ACC112 (cell line): ENCODE data around the gene KLHL29.

Experiments
- H2AFZ ChIP-seq: fragments of 200-600 bp; sonication (generic); one replicate; pipeline ENCODE4 v1.6.0; 2017; ENCODE audit warnings: antibody characterized with exemption, low read length; ENCODE audit not compliant: unreplicated experiment
- H3K27ac ChIP-seq: fragments of 200-600 bp; sonication (generic); 2 replicates; pipeline ENCODE4 v1.5.1; 2014; ENCODE audit warnings: low read depth, mild to moderate bottlenecking, antibody characterized with exemption, low read length, moderate library complexity
- H3K27me3 ChIP-seq: fragments of 200-600 bp; sonication (generic); 2 replicates; pipeline ENCODE4 v1.6.1; 2014; ENCODE audit warnings: mild to moderate bottlenecking, antibody characterized with exemption, low read length, moderate library complexity, mixed read lengths; ENCODE audit not compliant: insufficient read depth
- H3K36me3 ChIP-seq: fragments of 200-600 bp; sonication (generic); 2 replicates; pipeline ENCODE4 v1.6.1; 2016; ENCODE audit warnings: mild to moderate bottlenecking, antibody characterized with exemption, low read length, moderate library complexity, mixed read lengths; ENCODE audit not compliant: insufficient read depth
- H3K4me1 ChIP-seq: fragments of 200-600 bp; sonication (generic); one replicate; pipeline ENCODE4 v1.6.1; 2016; ENCODE audit warnings: low read length, mixed read lengths; ENCODE audit not compliant: insufficient read depth, unreplicated experiment, control insufficient read depth
- H3K4me3 ChIP-seq: fragments of 200-600 bp; sonication (generic); 2 replicates; pipeline ENCODE4 v1.5.1; 2014; ENCODE audit warnings: mild to moderate bottlenecking, low read depth, low read length
- H3K79me2 ChIP-seq: fragments of 200-600 bp; sonication (generic); one replicate; pipeline ENCODE4 v1.6.0; 2016; ENCODE audit warnings: low read length; ENCODE audit not compliant: control insufficient read depth, unreplicated experiment, insufficient read depth

KLHL29 gene

GRCh38 chr2:23689891-23690290 lies 304.9 kb downstream of the KLHL29 start:
- H2AFZ ChIP-seq: no peak overlapping the region
- H3K36me3 ChIP-seq: no peaks in the 10 kb centered on the region
- no peak overlapping the region for H3K27ac ChIP-seq
- H3K4me1 ChIP-seq: no peaks in the 10 kb centered on the region
- H3K4me3 ChIP-seq: no peak overlapping the region
- no peaks in the 10 kb centered on the region for H3K27me3 ChIP-seq
- no peaks in the 10 kb centered on the region for H3K79me2 ChIP-seq

GRCh38 chr2:23690421-23691105 lies 305.6 kb downstream of the KLHL29 start:
- Histone ChIP-seq H3K4me3 (no peak overlapping the region), H3K27me3 (no peaks in the 10 kb centered on the region), H2AFZ (no peak overlapping the region), H3K36me3 (no peaks in the 10 kb centered on the region), H3K27ac (no peak overlapping the region), H3K4me1 (no peaks in the 10 kb centered on the region), H3K79me2 (no peaks in the 10 kb centered on the region)

GRCh38 chr2:23691106-23691470 lies 306.1 kb downstream of the KLHL29 start:
- H3K36me3 ChIP-seq: no peaks in the 10 kb centered on the region
- no peak overlapping the region for H3K4me3 ChIP-seq
- H3K79me2 ChIP-seq: no peaks in the 10 kb centered on the region
- no peaks in the 10 kb centered on the region for H3K27me3 ChIP-seq
- no peak overlapping the region for H2AFZ ChIP-seq
- no peaks in the 10 kb centered on the region for H3K4me1 ChIP-seq
- H3K27ac ChIP-seq: no peak overlapping the region

- H3K4me1 ChIP-seq: no peaks in the 10 kb centered on the region
- no peak overlapping the region for H3K4me3 ChIP-seq
- no peak overlapping the region for H2AFZ ChIP-seq
- no peaks in the 10 kb centered on the region for H3K79me2 ChIP-seq
- H3K27ac ChIP-seq: no peak overlapping the region
- no peaks in the 10 kb centered on the region for H3K27me3 ChIP-seq
- H3K36me3 ChIP-seq: no peaks in the 10 kb centered on the region
Observed at GRCh38 chr2:23691565-23691964, 306.6 kb downstream of the KLHL29 start.

GRCh38 chr2:23692263-23692662 lies 307.3 kb downstream of the KLHL29 start:
- Histone ChIP-seq H3K4me1 (no peaks in the 10 kb centered on the region), H3K79me2 (no peaks in the 10 kb centered on the region), H2AFZ (no peak overlapping the region), H3K4me3 (no peak overlapping the region), H3K27me3 (no peaks in the 10 kb centered on the region), H3K27ac (no peak overlapping the region), H3K36me3 (no peaks in the 10 kb centered on the region)

- H3K27me3 ChIP-seq: no peaks in the 10 kb centered on the region
- no peaks in the 10 kb centered on the region for H3K36me3 ChIP-seq
- no peaks in the 10 kb centered on the region for H3K79me2 ChIP-seq
- no peak overlapping the region for H2AFZ ChIP-seq
- no peak overlapping the region for H3K27ac ChIP-seq
- no peaks in the 10 kb centered on the region for H3K4me1 ChIP-seq
- H3K4me3 ChIP-seq: no peak overlapping the region
Observed at GRCh38 chr2:23692851-23693605, 308.0 kb downstream of the KLHL29 start.

GRCh38 chr2:23693606-23693951 lies 308.6 kb downstream of the KLHL29 start:
- Histone ChIP-seq H3K36me3 (no peaks in the 10 kb centered on the region), H3K4me3 (no peak overlapping the region), H3K27ac (no peak overlapping the region), H3K4me1 (no peaks in the 10 kb centered on the region), H3K79me2 (no peaks in the 10 kb centered on the region), H2AFZ (no peak overlapping the region), H3K27me3 (no peaks in the 10 kb centered on the region)

- Histone ChIP-seq H3K27me3 (no peaks in the 10 kb centered on the region), H3K79me2 (no peaks in the 10 kb centered on the region), H3K36me3 (no peaks in the 10 kb centered on the region), H3K4me3 (no peak overlapping the region), H3K4me1 (no peaks in the 10 kb centered on the region), H3K27ac (no peak overlapping the region), H2AFZ (no peak overlapping the region)
Observed at GRCh38 chr2:23694058-23695045, 309.4 kb downstream of the KLHL29 start.

- no peak overlapping the region for H3K4me3 ChIP-seq
- no peaks in the 10 kb centered on the region for H3K79me2 ChIP-seq
- peaks cover under 1% of the 10 kb centered on the region; the same call in 1 of the 2 replicates for H3K36me3 ChIP-seq
- H3K27me3 ChIP-seq: no peaks in the 10 kb centered on the region
- no peaks in the 10 kb centered on the region for H3K4me1 ChIP-seq
- no peak overlapping the region for H3K27ac ChIP-seq
- H2AFZ ChIP-seq: no peak overlapping the region
Observed at GRCh38 chr2:23695214-23695889, 310.4 kb downstream of the KLHL29 start.
